Measurements from ENCODE around the gene LDLRAD4.

GRCh38 chr18:13633700-13634099 is 415.1 kb downstream of the LDLRAD4 start:
- TF ChIP-seq CTCF (IDR thresholded peaks at IDR 0.05; ENCODE audit: insufficient read depth, low read length, poor library complexity, severe bottlenecking) (no peak), EZH2phosphoT487 (conservative IDR thresholded peaks at IDR 0.05; ENCODE audit: low read length) (no peak)

All from SU-DHL-6 (cell line).